Measurements from ENCODE around the gene EPG5. TPM values are rescaled to one million over a fixed set of nuclear protein-coding genes. Genes with fewer than 3 reads are reported as not detected.

EPG5 gene
- total and polyA plus RNA-seq, 9 donors: 9.1 to 17.1 (median 11.5) TPM

Other genes starting within 250 kb of the EPG5 start
- 1.3 TPM for gene SLC14A1, start 243.1 kb downstream of the EPG5 start, total RNA-seq
- 1 to 10 TPM in 6 of 8 donors, under 1 TPM in 2; 0.75 to 2.2 (median 1.4) TPM for gene SLC14A1, start 243.1 kb downstream of the EPG5 start, polyA plus RNA-seq (ENCODE audit: insufficient read depth in 1 of 8, insufficient read length in 8 of 8, low replicate concordance in 1 of 8)
- gene SIGLEC15, start 141.7 kb downstream of the EPG5 start, total RNA-seq: 0.09 TPM
- gene SIGLEC15, start 141.7 kb downstream of the EPG5 start, polyA plus RNA-seq (ENCODE audit: insufficient read depth in 1 of 8, insufficient read length in 8 of 8, low replicate concordance in 1 of 8): under 1 TPM; 0.06 to 0.44 (median 0.14) TPM
- 2.0 TPM for gene PSTPIP2, start 104.9 kb upstream of the EPG5 start, total RNA-seq
- gene PSTPIP2, start 104.9 kb upstream of the EPG5 start, polyA plus RNA-seq (ENCODE audit: insufficient read depth in 1 of 8, insufficient read length in 8 of 8, low replicate concordance in 1 of 8): 1 to 10 TPM; 1.3 to 2.8 (median 2.0) TPM
- 597 TPM for gene ATP5F1A, start 131.0 kb upstream of the EPG5 start, total RNA-seq
- 100 to 1,000 TPM; 467 to 549 (median 489) TPM for gene ATP5F1A, start 131.0 kb upstream of the EPG5 start, polyA plus RNA-seq (ENCODE audit: insufficient read depth in 1 of 8, insufficient read length in 8 of 8, low replicate concordance in 1 of 8)
- gene HAUS1, start 137.1 kb upstream of the EPG5 start, total RNA-seq: 29.0 TPM
- gene HAUS1, start 137.1 kb upstream of the EPG5 start, polyA plus RNA-seq (ENCODE audit: insufficient read depth in 1 of 8, insufficient read length in 8 of 8, low replicate concordance in 1 of 8): 10 to 100 TPM; 21.7 to 37.7 (median 28.3) TPM